Parathyroid adenoma (tissue), 2 donors: Measurements from ENCODE around the gene AHDC1.
A peak's percentile ranks its signal among the peaks of the same experiment; 100 is the strongest.

Experiments
- H2AFZ ChIP-seq: fragments of 300-600 bp; sonication (generic); one replicate; pipeline ENCODE4 v1.7.0; 2017; ENCODE audit warnings: antibody characterized with exemption, mild to moderate bottlenecking
- H3K27ac ChIP-seq: fragments of 300-600 bp; sonication (generic); one replicate; pipeline ENCODE4 v1.7.0; 2017
- H3K27me3 ChIP-seq: fragments of 300-600 bp; sonication (generic); one replicate; pipeline ENCODE4 v1.7.0; 2017; ENCODE audit warnings: low read length; ENCODE audit not compliant: control insufficient read depth, insufficient read depth
- H3K36me3 ChIP-seq: fragments of 300-600 bp; sonication (generic); one replicate; pipeline ENCODE4 v1.7.0; 2017; ENCODE audit warnings: low read length; ENCODE audit not compliant: control insufficient read depth, insufficient read depth
- H3K4me1 ChIP-seq: fragments of 300-600 bp; sonication (generic); one replicate; pipeline ENCODE4 v1.7.0; 2017; ENCODE audit warnings: control low read depth
- H3K4me2 ChIP-seq: fragments of 300-600 bp; sonication (generic); one replicate; pipeline ENCODE4 v1.7.0; 2017; ENCODE audit warnings: low read length
- H3K4me3 ChIP-seq: fragments of 300-600 bp; sonication (generic); one replicate; pipeline ENCODE4 v1.7.0; 2017; ENCODE audit warnings: low read depth, low read length
- H3K79me2 ChIP-seq: fragments of 300-600 bp; sonication (generic); one replicate; pipeline ENCODE4 v1.7.0; 2017; ENCODE audit warnings: control low read depth
- H3K9ac ChIP-seq: fragments of 300-600 bp; sonication (generic); one replicate; pipeline ENCODE4 v1.7.0; 2017; ENCODE audit warnings: mild to moderate bottlenecking
- H3K9me3 ChIP-seq: fragments of 300-600 bp; sonication (generic); one replicate; pipeline ENCODE4 v1.7.0; 2017; ENCODE audit warnings: low read length; ENCODE audit not compliant: control insufficient read depth
- CTCF ChIP-seq: fragments of 300-600 bp; sonication (generic); IDR thresholded peaks from one replicate; pipeline ENCODE4 v1.7.0; 2017; ENCODE audit warnings: antibody characterized with exemption, mild to moderate bottlenecking
- donor health status: primary hyperparathyroidism.

The AHDC1 gene

GRCh38 chr1:27535386-27535785, 68.6 kb downstream of the AHDC1 start:
- H3K9me3 ChIP-seq: no peaks in the 10 kb centered on the region
- no peak for TF ChIP-seq CTCF
- H3K27me3 ChIP-seq: no peaks in the 10 kb centered on the region
- H3K4me1 ChIP-seq: peaks cover 6% of the 10 kb centered on the region
- peaks cover 3% of the 10 kb centered on the region for H3K79me2 ChIP-seq
- H3K9ac ChIP-seq: no peak overlapping the region
- no peak overlapping the region for H2AFZ ChIP-seq
- H3K27ac ChIP-seq: no peak overlapping the region
- no peak overlapping the region for H3K4me2 ChIP-seq
- H3K4me3 ChIP-seq: no peak overlapping the region
- no peaks in the 10 kb centered on the region for H3K36me3 ChIP-seq

DNA sequence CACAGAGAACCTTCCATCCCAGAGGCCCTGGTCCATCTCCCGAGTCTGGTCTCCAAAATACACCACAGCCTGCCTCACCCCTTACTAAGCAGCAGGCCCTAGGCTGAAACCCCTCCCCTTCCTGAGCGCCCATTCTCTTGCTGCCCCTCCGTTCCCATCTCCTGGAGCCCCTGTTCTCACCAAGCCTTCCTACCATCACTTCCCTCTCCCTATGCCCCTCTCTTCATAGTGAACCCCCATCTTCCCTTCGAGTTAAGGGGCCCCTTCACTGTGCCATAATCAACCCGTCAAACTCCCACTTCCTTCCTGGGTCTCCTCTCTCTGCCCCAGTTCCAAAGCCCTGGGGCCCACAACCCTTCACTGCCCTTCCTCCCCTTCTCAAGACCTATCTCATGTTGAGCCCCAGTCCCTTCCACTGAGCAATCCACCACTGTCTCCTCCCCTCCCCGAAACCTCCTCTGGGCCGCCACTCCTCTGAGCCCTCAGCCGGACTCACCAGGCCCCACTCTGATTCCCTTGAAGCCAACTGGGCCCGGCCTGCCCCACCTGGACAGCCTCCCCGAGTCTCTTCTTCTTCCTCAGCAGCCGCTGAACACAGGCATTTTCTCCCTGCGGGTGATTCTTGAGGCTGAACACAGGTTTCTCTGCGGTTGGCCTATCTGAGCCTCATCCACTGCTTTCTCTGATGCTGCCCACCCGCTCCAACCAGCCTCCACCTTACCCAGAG, 71.8 kb downstream of the AHDC1 start:
- no peaks in the 10 kb centered on the region for H3K27me3 ChIP-seq
- no peak overlapping the region for H3K4me2 ChIP-seq
- H3K27ac ChIP-seq: no peak overlapping the region
- H3K9ac ChIP-seq: no peak overlapping the region
- no peak overlapping the region for H2AFZ ChIP-seq
- peaks cover 17% of the 10 kb centered on the region for H3K4me1 ChIP-seq
- TF ChIP-seq CTCF: no peak
- no peaks in the 10 kb centered on the region for H3K36me3 ChIP-seq
- no peak overlapping the region for H3K4me3 ChIP-seq
- no peaks in the 10 kb centered on the region for H3K79me2 ChIP-seq
- no peaks in the 10 kb centered on the region for H3K9me3 ChIP-seq

DNA sequence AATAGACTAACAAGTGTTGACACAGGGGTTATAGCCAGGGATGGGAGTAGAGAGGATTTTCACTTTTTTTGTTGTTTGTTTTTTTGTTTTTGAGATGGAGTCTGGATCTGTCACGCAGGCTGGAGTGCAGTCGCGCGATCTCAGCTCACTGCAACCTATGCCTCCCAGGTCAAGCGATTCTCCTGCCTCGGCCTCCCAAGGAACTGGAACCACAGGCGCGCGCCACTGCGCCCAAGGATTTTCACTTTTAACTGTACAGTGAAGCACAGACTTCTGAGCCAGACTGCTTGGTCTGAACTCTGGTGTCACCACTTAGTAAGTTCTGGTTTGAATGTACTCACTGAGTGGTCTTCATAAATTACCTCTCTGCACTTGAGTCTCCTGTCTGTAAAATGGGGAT, 73.8 kb downstream of the AHDC1 start:
- no peak for TF ChIP-seq CTCF
- Histone ChIP-seq H3K4me3 (no peak overlapping the region), H2AFZ (no peak overlapping the region), H3K4me1 (peaks cover 25% of the 10 kb centered on the region), H3K27ac (no peak overlapping the region), H3K79me2 (no peaks in the 10 kb centered on the region), H3K9me3 (no peaks in the 10 kb centered on the region), H3K9ac (no peak overlapping the region), H3K4me2 (no peak overlapping the region), H3K36me3 (no peaks in the 10 kb centered on the region), H3K27me3 (no peaks in the 10 kb centered on the region)

GRCh38 chr1:27529704-27530018, 74.3 kb downstream of the AHDC1 start:
- Histone ChIP-seq H3K36me3 (no peaks in the 10 kb centered on the region), H3K27me3 (no peaks in the 10 kb centered on the region), H3K27ac (peak overlapping the region; percentile 91), H2AFZ (no peak overlapping the region), H3K79me2 (no peaks in the 10 kb centered on the region), H3K4me2 (peak overlapping the region; percentile 93), H3K4me3 (no peak overlapping the region), H3K4me1 (peaks cover 29% of the 10 kb centered on the region), H3K9me3 (no peaks in the 10 kb centered on the region), H3K9ac (no peak overlapping the region)
- TF ChIP-seq CTCF: no peak
